Activated naive CD4-positive, alpha-beta T cell treated with anti-CD3 and anti-CD28 coated beads, Interleukin-2, amount 50 U/mL, for 16 hours (primary cell): ENCODE measurements around the gene IQGAP2.
A peak's percentile ranks its signal among the peaks of the same experiment; 100 is the strongest.

Experiments used
- DNase-seq: peaks from one replicate; pipeline ENCODE4 v3.0.0-alpha.2; 2020

The IQGAP2 gene

DNA sequence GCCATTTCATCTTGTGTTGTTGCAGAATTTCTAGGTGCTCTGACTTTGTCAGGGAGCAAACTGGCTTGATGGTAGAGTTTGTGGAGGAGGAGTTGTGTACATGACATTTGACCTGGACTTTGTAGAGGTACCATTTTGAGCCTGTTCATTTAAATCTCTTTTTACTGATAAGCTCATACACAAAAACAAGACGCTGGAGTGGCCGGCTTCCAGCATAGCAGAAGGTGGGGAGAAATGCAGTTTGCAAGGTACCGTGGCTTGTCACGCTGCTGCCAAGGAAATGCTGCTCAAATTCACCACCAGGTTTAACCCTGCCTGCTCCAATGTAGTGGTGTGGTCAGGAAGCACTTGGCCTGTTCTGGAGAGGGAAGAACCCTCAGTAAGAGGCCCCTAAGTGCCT lies 18.9 kb upstream of the IQGAP2 start:
- DNase-seq: no peak

DNA sequence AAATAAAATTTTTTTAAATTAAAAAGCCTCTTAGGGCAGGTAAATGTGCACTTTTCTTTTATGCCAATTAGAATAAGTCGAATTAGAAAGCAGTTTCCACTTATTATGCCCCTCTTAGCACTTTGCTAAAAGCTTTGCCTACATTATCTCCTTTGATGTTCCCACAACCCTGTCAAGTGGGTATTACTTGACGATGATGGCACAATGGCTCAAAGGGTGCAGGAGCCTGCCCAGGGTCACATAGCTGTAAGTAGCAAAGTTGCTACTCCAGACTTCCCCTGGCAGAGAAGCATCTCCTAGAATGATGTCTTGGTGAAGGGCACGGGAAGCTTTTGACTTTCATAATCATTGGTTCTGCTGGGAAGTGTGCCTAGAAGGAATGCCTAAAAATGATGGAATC lies 18.4 kb upstream of the IQGAP2 start:
- DNase-seq: no peak

DNA sequence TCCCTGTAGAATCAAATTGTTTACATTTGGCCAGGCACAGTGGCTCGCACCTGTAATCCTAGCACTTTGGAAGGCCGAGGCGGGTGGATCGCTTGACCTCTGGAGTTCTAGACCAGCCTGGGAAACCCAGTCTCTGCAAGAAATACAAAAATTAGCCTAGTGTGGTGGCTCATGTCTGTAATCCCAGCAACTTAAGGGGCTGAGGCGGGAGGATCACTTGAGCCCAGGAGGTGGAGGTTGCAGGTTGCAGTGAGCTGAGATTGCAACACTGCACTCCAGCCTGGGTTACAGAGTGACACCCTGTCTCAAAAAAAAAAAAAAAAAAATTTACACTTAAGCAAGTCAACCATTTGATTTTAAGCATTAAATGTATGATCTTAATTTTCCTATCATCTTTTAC lies 17.5 kb upstream of the IQGAP2 start:
- no peak for DNase-seq

DNA sequence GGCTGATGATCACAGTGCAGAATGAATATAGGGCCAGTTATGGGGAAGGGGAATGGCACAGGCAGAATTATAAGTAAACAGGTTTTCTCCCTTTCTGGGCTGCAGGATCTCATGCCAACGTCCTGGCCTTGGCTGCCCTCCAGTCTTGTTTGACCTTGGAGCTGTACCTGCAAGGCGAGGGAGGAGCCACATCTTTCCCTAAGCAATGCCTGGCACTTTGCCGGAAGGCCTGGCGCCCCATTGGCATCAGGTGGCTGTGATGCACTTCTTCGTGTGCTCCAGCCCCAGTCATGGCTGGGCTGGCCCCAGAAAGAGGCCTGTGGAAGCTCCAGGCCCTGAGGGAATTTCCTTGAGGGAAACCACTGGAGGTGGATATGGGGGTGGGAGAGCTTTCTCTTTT lies 16.7 kb upstream of the IQGAP2 start:
- DNase-seq: no peak

DNA sequence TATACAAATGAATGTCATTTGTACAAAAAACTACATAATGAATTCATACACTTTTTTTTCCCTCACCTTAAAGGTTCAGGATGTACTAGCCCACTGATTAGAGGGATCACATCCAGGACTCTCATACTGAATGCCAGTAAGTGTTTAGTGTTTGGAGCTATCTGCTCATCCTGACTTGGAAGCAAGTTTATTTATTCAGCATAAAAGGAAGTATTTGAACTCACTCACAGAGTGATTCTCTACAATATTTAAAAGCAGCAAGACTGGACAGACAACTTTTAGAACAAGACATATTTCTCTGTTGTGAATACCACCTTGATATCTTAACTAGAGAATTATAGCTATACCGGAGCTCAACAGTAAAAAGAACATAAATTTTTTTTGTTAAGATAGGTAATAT lies 14.8 kb upstream of the IQGAP2 start:
- no peak for DNase-seq

DNA sequence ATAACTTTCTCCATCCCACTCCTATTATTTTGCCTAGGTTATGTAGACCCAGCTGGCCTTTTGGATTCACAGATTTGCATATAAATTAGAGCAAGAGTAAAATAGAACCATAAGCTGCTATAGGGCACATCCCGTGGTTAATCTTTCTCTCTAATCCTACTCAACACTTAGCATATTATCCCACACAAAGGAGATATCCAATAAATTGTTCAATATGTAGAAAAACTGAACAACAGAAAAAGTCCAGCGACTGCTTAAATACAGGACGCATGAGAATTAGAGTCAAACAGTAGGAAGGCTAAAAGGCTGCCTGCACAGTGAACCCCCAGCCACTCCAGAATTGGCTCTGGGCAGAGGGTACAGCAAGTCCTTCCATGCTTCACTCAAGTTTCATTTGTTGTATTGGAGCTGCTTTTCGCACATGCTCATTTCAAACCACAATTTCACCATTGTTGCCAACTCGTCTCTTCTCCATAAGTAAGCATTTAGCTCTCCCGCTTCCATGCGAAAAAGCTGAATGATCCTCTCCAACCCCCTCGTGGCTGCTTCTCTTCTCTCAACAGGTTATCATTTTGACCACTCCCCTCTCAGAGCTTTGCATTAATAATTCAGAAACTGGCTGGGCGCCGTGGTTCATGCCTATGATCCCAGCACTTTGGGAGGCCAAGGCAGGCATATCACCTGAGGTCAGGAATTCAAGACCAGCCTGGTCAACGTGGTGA lies 14.1 kb upstream of the IQGAP2 start:
- no peak for DNase-seq

DNA sequence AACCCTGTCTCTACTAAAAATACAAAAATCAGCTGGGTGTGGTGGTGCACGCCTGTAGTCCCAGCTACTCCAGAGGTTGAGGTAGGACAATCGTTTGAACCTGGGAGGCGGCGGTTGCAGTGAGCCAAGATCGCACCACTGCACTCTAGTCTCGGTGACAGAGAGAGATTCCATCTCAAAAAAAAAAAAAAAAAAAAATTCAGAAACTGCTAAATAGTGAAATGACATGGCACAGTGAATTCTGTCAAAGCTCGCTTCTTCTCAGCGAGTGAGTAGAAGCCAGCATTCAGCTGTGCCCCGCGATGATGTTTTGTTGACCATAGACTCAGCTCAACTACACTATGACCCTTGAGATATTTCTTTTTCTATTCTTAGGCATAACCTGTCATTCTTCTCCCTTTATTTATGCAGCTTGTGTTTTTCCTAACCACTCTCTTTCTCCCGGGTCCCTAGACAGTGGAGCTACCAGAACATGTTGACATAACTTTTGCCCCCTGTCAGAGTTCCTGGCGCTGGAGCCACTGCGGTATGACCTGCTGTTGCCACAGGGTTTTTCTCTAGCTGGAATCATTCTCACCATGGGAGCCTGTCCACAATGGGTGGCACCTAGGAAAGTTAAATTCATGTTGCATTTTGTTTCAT lies 13.5 kb upstream of the IQGAP2 start:
- no peak for DNase-seq

DNA sequence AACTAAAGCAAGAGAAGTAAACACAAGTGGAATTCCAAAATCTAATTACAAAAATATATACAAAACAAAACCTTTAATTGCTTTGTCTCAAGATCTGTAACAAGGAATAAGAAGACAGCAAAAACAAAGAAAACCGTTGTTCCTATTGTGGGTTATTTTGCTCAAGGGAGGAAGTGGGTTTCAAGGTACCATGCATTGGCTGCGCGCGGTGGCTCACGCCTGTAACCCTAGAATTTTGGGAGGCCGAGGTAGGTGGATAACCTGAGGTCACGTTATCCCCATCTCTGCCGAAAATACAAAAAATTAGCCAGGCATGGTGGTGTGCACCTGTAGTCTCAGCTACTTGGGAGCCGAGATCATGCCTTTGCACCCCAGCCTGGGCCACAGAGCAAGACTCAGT lies 12.1 kb upstream of the IQGAP2 start:
- DNase-seq: no peak

DNA sequence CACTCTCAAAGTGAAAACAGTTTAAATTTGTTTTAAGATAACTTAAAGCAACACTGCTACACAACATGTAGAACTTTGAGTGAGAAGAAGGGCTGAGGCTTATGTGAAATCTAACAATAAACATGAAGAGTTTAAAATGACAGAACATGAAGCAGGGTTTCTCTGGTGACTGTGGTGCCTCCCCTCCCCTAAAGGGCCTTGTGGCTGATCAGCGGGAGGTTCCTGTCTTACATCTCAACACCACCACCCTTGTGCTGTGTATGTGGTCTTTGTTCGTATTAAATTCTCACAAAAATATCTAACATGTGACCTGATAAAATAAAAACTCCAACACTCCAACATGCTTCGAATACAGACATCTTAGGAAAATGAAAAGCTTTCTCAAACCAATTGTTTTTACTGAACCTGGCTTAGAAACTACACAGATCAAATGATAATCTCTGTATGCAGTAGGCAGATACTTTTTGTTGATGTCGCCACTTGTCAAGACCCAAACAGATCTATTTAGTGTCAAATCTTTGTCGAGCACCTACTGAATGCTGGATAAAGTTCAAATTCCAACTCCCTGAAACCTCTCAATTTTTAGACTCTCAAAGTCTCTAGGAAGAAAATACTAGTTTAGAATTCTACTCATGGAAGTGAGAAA lies 9.9 kb upstream of the IQGAP2 start:
- no peak for DNase-seq

DNA sequence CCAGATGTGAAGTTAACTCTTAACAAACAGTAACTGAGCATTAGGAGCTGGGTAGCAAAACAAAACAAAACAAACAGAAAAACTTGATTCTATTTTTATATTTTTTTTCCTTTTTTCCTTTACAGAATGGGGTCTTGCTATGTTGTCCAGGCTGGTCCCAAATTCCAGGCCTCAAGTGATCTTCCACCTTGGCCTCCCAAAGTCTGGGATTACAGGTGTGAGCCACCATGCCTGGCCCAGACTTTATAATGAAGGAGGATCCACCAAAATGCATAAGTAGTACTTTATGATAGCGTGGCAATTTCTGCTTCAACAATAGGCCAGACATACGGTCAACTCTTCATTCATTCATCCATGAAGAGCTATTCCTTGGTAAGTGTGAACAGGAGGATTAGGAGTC lies 5.9 kb upstream of the IQGAP2 start:
- no peak for DNase-seq

DNA sequence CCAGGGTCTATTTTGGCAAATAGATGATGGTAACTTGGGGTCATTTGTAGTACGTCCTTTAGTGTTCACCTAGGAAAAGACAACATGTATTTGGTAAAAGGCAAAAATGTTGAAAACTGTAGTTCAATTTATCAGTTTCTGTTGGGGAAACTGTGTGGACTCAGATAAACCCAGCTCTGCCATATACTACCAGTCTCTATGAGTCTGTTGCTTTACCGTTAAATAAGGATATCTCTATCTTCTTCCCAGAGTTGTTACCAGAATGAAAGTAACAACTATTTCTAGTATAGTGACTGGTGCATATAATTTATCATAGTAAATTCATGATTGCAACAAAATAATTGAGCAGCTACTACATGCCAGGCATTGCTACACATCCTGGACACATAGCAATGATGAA lies 3.8 kb upstream of the IQGAP2 start:
- no peak for DNase-seq

DNA sequence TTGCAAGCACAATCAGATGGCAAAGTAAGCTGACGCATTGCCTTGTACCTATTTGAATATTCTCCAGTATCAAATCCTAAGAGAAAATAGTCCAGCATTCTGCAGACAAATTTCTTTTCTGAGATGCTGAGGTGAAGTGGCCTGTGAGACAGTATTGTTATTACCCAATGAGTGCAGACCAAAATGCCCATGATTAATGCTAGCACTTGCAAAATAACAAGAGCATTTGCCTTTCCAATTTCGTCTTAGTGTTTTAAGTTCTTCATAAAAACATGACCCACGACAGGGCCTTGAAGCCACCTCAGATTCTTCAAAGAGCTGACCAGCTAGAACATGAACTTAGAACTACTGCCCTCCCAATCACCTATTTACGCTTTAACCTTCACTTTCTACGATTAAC lies 2.6 kb upstream of the IQGAP2 start:
- no peak for DNase-seq

DNA sequence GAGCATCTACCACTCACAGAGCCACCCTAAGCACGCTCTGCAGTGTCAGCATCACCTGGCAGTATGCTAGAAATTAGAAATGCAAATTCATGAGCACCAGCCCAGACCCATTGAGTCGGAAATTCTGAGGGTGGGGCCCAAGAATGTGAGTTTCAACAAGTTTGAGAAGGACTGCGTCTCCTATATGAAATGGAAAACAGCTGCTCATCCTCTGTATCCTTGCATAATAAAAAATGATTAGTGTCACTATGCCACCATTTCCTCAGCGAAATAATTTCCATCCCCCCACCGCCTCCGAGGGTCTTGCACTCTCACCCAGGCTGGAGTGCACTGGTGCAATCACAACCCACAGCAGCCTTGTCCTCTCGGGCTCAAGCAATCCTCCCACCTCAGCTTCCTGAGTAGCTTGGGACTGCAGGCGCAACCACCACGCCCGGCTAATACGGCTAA lies 1.3 kb upstream of the IQGAP2 start:
- peak; percentile 40 for DNase-seq

DNA sequence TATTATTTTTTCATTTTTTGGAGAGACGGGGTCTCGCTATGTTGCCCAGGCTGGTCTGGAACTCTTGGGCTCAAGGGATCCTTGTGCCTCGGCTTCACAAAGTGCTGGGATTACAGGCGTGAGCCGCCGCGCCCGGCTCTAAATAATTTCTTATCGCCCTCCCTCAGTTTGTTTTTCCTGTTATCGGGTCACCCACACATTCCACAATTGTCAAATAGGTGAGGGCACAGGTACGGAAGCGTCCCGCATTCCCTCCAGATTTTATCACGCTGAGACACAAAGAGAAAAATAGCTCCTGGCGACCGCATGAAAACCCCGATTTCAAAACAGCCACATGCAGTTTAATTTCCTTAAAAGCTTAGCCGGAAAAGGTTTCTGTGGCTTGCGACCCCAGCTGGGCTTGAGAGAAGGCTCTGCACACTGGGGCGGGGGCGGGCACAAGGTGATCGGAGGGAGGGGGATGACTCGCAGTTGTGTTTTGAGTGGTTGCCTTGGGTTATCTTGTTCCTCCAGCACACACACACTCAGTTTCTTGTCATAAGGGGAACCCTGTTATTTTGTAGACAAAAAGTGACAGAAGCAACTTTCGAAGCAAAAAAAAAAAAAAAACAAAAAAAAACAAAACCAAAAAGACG lies 717 bp upstream of the IQGAP2 start:
- peak; percentile 79 for DNase-seq

DNA sequence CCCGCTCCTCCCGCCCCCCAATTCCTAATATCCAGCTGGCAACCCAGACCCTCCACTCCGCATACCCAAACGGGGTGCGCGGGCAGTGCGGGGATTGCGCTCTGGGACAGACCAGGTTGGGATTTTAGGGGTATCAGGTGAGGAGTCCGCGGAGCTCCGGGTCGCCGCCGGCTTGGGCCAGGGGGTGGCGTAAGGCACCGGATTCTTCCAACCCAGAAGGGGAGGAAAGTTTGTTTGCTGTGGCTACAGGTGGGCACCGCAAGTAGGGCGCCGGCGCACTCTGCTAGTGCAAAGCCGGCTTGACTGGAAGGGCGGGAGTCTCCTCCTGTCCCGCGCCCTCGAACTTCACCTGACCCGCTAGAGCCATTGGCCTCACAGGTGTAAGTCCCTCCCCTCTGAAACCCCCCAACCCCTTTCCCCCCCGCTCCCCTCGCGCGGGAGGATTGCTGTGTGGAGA lies 709 bp downstream of the IQGAP2 start:
- peak; percentile 68 for DNase-seq

DNA sequence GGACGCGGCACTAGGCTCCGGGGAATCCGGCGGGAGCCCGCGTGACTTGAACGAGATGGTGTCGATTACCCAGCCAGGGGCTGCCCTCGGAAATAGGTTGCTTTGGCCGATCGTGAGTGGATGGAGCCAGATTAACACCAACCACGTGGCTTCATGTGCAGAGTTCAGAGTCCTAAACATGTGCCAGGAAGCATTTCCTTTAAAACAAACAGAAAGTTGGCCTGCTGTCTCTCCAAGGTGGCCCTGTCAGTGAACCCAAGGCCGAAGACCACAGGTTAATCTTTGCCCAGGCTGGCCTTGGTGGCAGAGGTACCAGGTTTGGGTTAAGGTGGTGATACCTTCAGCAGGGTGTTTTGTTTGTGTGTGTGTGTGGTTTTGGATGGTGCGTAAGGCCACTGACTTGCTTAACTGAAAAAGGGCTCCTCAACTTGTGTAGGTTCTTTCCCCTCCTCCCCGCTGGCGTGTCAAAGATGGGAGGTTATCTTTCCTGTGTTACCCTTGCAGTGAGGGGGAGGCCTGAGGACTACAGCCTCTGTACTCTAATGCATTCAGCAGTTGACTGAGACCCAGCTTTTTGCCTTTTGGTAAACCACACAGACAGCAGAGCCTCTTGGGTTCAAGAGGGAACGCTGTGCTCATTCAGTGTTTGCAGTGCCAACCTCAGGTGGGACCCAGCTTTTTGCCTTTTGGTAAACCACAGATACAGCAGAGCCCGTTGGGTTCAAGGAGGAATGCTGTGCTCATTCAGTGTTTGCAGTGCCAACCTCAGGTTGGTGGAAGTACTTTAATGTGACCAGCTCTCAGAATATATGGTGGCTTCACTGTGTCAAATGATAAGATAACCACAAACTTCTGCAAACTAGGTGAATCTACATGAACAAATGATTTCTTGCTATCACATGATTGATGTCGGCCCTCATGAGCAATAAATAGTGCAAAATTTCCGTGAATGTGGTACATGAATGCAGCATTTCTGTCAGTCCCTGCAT lies 1.4 kb downstream of the IQGAP2 start:
- DNase-seq: peak; percentile 70

DNA sequence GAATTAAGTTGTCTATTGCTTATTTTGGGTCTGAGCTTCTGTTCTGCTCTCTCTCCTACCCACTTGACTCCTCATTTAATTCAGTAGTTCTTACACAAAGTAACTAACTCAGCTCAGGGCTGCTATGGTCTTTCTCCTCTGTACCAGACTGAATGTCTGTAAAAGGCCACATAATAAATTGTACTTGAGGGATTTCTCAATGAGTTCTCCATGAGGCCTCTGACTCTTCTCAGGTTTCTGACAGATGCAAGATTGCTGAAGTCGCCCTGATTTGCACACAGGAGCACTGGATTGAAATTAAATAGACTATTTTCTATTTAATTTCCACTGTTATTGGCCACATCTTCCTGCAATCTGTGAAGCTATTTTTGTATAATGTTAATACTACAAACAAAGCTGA lies 2.9 kb downstream of the IQGAP2 start:
- DNase-seq: no peak

DNA sequence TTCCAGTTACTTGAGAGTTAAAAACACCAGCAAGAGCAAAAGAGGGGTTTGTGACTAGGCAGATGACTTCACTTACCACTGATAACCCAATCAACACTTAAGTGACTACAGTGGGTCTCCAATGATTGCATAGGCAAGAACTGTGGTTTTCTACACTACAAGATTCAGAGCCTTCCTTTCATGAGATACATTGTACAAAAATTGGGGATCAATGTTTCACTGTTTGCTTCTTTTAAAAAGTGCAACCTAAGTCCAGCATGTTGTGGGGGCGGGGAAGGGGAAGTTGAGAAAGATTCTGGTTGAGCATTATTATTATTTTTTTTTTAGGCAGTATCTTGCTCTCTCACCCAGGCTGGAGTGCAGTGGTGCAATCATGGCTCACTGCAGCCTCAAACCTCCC lies 3.6 kb downstream of the IQGAP2 start:
- no peak for DNase-seq

DNA sequence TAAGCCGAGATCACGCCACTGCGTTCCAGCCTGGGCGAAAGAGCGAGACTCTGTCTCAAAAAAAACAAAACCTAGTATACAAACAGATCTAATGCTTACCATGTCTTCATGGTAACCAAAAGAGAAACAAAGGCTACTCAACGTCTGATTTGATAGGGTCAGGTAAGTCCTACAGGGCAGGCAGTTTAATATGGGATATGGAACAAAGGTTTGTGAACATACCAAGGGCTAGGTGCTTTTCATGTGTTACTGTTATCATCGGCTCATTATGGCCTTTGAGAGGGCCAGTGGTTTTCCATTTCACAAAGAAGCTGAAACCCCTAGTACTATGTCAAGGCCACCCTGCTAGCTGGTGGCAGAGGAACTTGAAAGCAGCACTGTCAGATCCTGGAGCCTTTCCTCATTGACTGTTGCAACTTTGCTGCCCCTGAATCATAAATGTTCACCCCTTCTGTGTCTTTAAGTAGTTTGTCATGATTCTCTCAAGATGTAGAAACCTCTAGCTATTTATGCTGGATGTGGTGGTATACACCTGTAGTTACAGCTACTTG lies 5.1 kb downstream of the IQGAP2 start:
- DNase-seq: no peak

DNA sequence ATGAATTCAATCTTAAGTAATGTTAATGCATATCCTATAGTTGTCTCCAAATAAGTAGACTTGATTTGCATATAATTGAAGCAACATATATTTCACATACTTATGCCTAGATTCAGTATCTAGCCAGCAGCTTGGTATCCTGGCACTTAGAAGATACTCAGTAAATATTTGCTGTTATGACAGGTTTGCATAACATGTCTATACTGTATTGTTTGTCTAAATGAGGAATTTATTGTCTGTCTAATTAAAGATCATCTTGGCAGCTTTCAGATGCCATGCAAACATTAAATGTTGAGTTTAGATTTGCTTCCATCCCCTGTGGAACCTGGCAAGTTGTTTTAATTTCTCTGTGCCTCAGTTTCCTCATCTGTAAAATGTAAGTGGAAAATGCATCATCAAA lies 9.4 kb downstream of the IQGAP2 start:
- DNase-seq: no peak

DNA sequence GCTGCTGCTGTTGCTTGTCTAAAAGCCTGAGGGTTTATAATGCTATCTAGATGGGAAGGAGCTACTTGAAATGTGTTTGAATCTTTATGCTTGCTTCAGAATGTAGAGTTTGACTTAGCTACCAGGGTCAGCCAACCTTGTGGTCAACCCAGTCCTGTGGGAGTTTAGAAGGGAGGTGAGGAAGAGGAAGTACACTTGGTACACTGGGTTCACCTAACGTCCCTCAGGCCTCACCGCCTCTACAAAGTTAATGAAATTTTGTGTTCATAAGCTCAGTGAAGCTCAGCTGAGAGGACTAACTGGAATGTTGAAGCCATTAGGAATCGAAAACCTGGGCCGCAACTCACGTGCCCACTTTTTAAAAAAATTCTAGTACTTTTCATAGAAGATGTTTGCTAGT lies 10.7 kb downstream of the IQGAP2 start:
- no peak for DNase-seq

DNA sequence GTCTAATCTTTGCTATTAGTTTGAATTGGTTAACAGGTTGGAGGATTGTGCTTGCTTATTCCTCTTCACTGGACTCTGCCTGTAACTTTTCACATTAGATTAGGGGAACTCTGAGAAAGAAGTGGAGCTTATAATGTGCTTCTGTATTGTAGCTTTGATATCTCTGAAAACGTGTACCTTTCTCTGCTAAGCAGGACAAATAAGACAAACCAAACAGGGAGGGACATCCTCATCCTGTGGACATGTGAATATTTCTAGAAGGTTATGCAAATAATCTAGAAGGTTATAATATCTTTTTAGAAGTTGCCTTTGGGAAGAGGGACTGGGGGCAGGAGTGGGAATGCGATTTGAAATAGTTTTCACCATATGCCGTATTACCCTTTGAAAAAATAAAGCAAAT lies 11.7 kb downstream of the IQGAP2 start:
- DNase-seq: no peak
